ENCODE results near the gene MEX3D. TPM values are rescaled to one million over a fixed set of nuclear protein-coding genes. Genes with fewer than 3 reads are reported as not detected.

Gene MEX3D
- total and polyA plus RNA-seq, 2 experiments from 2014 or later = 4.5 to 49.7 TPM

GRCh38 chr19:1584500-1585242 lies 16.5 kb upstream of the MEX3D start:
- TF ChIP-seq CTCF (IDR thresholded peaks at IDR 0.05; ENCODE audit: low read depth, low read length) = no peak
- Histone ChIP-seq H3K27ac (no peak overlapping the region), H3K9me3 (ENCODE audit: low read depth) (no peaks in the 10 kb centered on the region), H3K4me1 (ENCODE audit: low read depth) (no peaks in the 10 kb centered on the region), H3K4me3 (no peak overlapping the region), H3K36me3 (peaks cover 28% of the 10 kb centered on the region), H3K27me3 (no peaks in the 10 kb centered on the region)
- DNase-seq (ENCODE audit: low read depth in 1 of 2, low spot score in 1 of 2) = no peak

GRCh38 chr19:1582201-1582600 lies 14.1 kb upstream of the MEX3D start:
- no peak for TF ChIP-seq CTCF (IDR thresholded peaks at IDR 0.05; ENCODE audit: low read depth, low read length)
- H3K27ac ChIP-seq = no peak overlapping the region
- no peaks in the 10 kb centered on the region for H3K27me3 ChIP-seq
- peaks cover 38% of the 10 kb centered on the region for H3K36me3 ChIP-seq
- no peak overlapping the region for H3K4me3 ChIP-seq
- H3K4me1 ChIP-seq (ENCODE audit: low read depth) = no peaks in the 10 kb centered on the region
- H3K9me3 ChIP-seq (ENCODE audit: low read depth) = no peaks in the 10 kb centered on the region
- DNase-seq (ENCODE audit: low read depth in 1 of 2, low spot score in 1 of 2) = no peak

GRCh38 chr19:1580957-1581356 lies 12.8 kb upstream of the MEX3D start:
- Histone ChIP-seq H3K4me1 (ENCODE audit: low read depth) (no peaks in the 10 kb centered on the region), H3K27ac (no peak overlapping the region), H3K36me3 (peaks cover 38% of the 10 kb centered on the region), H3K27me3 (no peaks in the 10 kb centered on the region), H3K4me3 (no peak overlapping the region), H3K9me3 (ENCODE audit: low read depth) (no peaks in the 10 kb centered on the region)
- TF ChIP-seq CTCF (IDR thresholded peaks at IDR 0.05; ENCODE audit: low read depth, low read length) = no peak
- no peak for DNase-seq (ENCODE audit: low read depth in 1 of 2, low spot score in 1 of 2)

GRCh38 chr19:1580382-1580781 lies 12.3 kb upstream of the MEX3D start:
- H3K27me3 ChIP-seq = no peaks in the 10 kb centered on the region
- H3K27ac ChIP-seq = no peak overlapping the region
- no peak for TF ChIP-seq CTCF (IDR thresholded peaks at IDR 0.05; ENCODE audit: low read depth, low read length)
- DNase-seq (ENCODE audit: low read depth in 1 of 2, low spot score in 1 of 2) = no peak
- no peaks in the 10 kb centered on the region for H3K9me3 ChIP-seq (ENCODE audit: low read depth)
- H3K4me3 ChIP-seq = no peak overlapping the region
- H3K36me3 ChIP-seq = peaks cover 38% of the 10 kb centered on the region
- H3K4me1 ChIP-seq (ENCODE audit: low read depth) = no peaks in the 10 kb centered on the region

- no peaks in the 10 kb centered on the region for H3K9me3 ChIP-seq (ENCODE audit: low read depth)
- no peaks in the 10 kb centered on the region for H3K4me1 ChIP-seq (ENCODE audit: low read depth)
- TF ChIP-seq CTCF (IDR thresholded peaks at IDR 0.05; ENCODE audit: low read depth, low read length) = no peak
- H3K27ac ChIP-seq = no peak overlapping the region
- DNase-seq (ENCODE audit: low read depth in 1 of 2, low spot score in 1 of 2) = no peak
- no peak overlapping the region for H3K4me3 ChIP-seq
- no peaks in the 10 kb centered on the region for H3K27me3 ChIP-seq
- peaks cover 38% of the 10 kb centered on the region for H3K36me3 ChIP-seq
These were observed 11.1 kb upstream of the MEX3D start for GRCh38 chr19:1579222-1579621.
